Gastroesophageal sphincter (tissue), 4 donors: ENCODE data around the gene MT1E. TPM values are rescaled to one million over a fixed set of nuclear protein-coding genes. Genes with fewer than 3 reads are reported as not detected.
"Not testable (repeated sequence)": the region's sequence is repeated elsewhere in the genome, so short reads cannot be mapped to it uniquely, and the experiment has no call there.

ENCODE experiments used
- ATAC-seq: fragments of 150-250 bp; one replicate; pipeline ENCODE4 v1.9.1; 2016; ENCODE audit warnings: mild to moderate bottlenecking, moderate library complexity
- H3K27ac ChIP-seq, 4 donors: fragments of 200-600 bp; sonication (generic) in 3 of 4; 1 replicate in 3 of 4; 2 replicates in 1 of 4; pipeline ENCODE4 v1.5.1; 2016 to 2019
- H3K27me3 ChIP-seq: fragments of 200-600 bp; sonication (generic); one replicate; pipeline ENCODE4 v1.5.1; 2019
- H3K36me3 ChIP-seq, 2 donors: fragments of 200-600 bp; sonication (generic); one replicate each; pipeline ENCODE4 v1.5.1; 2019; ENCODE audit warnings: control low read depth in 1 of 2
- H3K4me1 ChIP-seq, 3 donors: fragments of 200-600 bp; sonication (generic); 1 replicate in 2 of 3; 2 replicates in 1 of 3; pipeline ENCODE4 v1.5.1; 2016 to 2019; ENCODE audit warnings: control low read depth in 2 of 3
- H3K4me3 ChIP-seq, 2 donors: fragments of 200-600 bp; sonication (generic); one replicate each; pipeline ENCODE4 v1.5.1; 2019; ENCODE audit warnings: mild to moderate bottlenecking in 1 of 2, moderate library complexity in 1 of 2
- H3K9me3 ChIP-seq, 3 donors: fragments of 200-600 bp; sonication (generic); one replicate each; pipeline ENCODE4 v1.5.1; 2017 to 2019; ENCODE audit warnings: control low read depth in 2 of 3
- CTCF ChIP-seq, 4 experiments: fragments of 200-600 bp in 2 of 4; fragments of 450-650 bp in 2 of 4; sonication (generic) in 1 of 4; IDR thresholded peaks; one replicate each; pipeline ENCODE4 v1.5.1; 2017 to 2019; ENCODE audit warnings: antibody characterized with exemption in 4 of 4, mild to moderate bottlenecking in 2 of 4, moderate library complexity in 2 of 4
- EP300 ChIP-seq: sonication (generic); formaldehyde crosslinking; IDR thresholded peaks from one replicate; pipeline ENCODE4 v1.6.1; 2017; ENCODE audit warnings: antibody characterized with exemption, mild to moderate bottlenecking
- POLR2A ChIP-seq, 2 donors: fragments of 450-650 bp; IDR thresholded peaks; one replicate each; pipeline ENCODE4 v1.6.1; 2017; ENCODE audit warnings: antibody characterized with exemption in 2 of 2, mild to moderate bottlenecking in 2 of 2, moderate library complexity in 1 of 2
- POLR2AphosphoS5 ChIP-seq: sonication (generic); formaldehyde crosslinking; IDR thresholded peaks from one replicate; pipeline ENCODE4 v1.6.1; 2017; ENCODE audit warnings: antibody characterized with exemption
- WGBS, 2 donors: methylation state at CpG; one replicate each; pipeline ENCODE4 v1.1.5; 2018; ENCODE audit warnings: low coverage in 1 of 2; 5-methylcytosine and 5-hydroxymethylcytosine counted together
- total RNA-seq, 4 donors: library from RNA; depleted of rRNA; stranded (reverse); fragments of >200 nt; gene quantifications; one replicate each; pipeline ENCODE4 v1.1.0, GENCODE V29; 2016

The MT1E gene
- total RNA-seq = 100 to 1,000 TPM; 101 to 194 (median 144) TPM

GRCh38 chr16:56625140-56625942, at the start of gene MT1E:
TSS of gene MT1E (plus strand) at chr16:56625781. CDS start at chr16:56625852, 71 bp downstream.
- Histone ChIP-seq H3K9me3 (no peaks in the 10 kb centered on the region), H3K4me1 (peaks cover 0 to 39% (median 3%) of the 10 kb centered on the region in 3 donors), H3K4me3 (peak within 1 kb of the TSS; percentile 46 to 68), H3K27ac (peak within 1 kb of the TSS; percentile 58 to 95 (median 92)), H3K36me3 (no peaks in the 10 kb centered on the region), H3K27me3 (no peaks in the 10 kb centered on the region)
- no peak for TF ChIP-seq EP300
- TF ChIP-seq CTCF (IDR thresholded peaks at IDR 0.05) = no peak
- TF ChIP-seq POLR2A (IDR thresholded peaks at IDR 0.05) = peak; percentile 86 to 90
- TF ChIP-seq POLR2AphosphoS5 = peak; percentile 93
- ATAC-seq = peak; percentile 96
- 0 to 3% methylated on average over 2 to 7 of the region's 62 CpGs for WGBS, 2 donors

GRCh38 chr16:56576585-56577299, 48.8 kb upstream of the MT1E start:
- Histone ChIP-seq H3K36me3 (no peaks in the 10 kb centered on the region), H3K27me3 (no peaks in the 10 kb centered on the region), H3K4me1 (no peaks in the 10 kb centered on the region), H3K9me3 (no peaks in the 10 kb centered on the region), H3K27ac (no peak overlapping the region), H3K4me3 (no peak overlapping the region)
- ATAC-seq = peak; percentile 76
- TF ChIP-seq CTCF (IDR thresholded peaks at IDR 0.05) = peak; percentile 59 to 83 (median 72)
- no peak for TF ChIP-seq POLR2A (IDR thresholded peaks at IDR 0.05)
- no peak for TF ChIP-seq POLR2AphosphoS5
- WGBS, 2 donors = 33 to 45% methylated on average over 5 to 8 of the region's 8 CpGs

GRCh38 chr16:56577300-56577625, 48.3 kb upstream of the MT1E start:
- Histone ChIP-seq H3K27ac (no peak overlapping the region), H3K4me1 (no peaks in the 10 kb centered on the region), H3K27me3 (no peaks in the 10 kb centered on the region), H3K36me3 (no peaks in the 10 kb centered on the region), H3K4me3 (no peak overlapping the region), H3K9me3 (no peaks in the 10 kb centered on the region)
- WGBS, 2 donors = 77 to 100% methylated on average over 1 to 4 of the region's 4 CpGs
- ATAC-seq = no peak
- TF ChIP-seq CTCF (IDR thresholded peaks at IDR 0.05) (no peak), POLR2A (IDR thresholded peaks at IDR 0.05) (no peak), EP300 (no peak), POLR2AphosphoS5 (no peak)

GRCh38 chr16:56580391-56581048, 45.1 kb upstream of the MT1E start:
- TF ChIP-seq EP300 (no peak), POLR2A (IDR thresholded peaks at IDR 0.05) (no peak), CTCF (IDR thresholded peaks at IDR 0.05) (no peak), POLR2AphosphoS5 (no peak)
- Histone ChIP-seq H3K9me3 (no peaks in the 10 kb centered on the region), H3K4me3 (no peak overlapping the region), H3K27ac (no peak overlapping the region), H3K4me1 (no peaks in the 10 kb centered on the region), H3K36me3 (no peaks in the 10 kb centered on the region), H3K27me3 (peaks cover 14% of the 10 kb centered on the region)
- 60 to 70% methylated on average over 3 to 6 of the region's 6 CpGs for WGBS, 2 donors
- no peak for ATAC-seq

GRCh38 chr16:56582911-56583310, 42.7 kb upstream of the MT1E start:
- 100% methylated on average over 1 of the region's 2 CpGs for WGBS, 2 donors
- not testable (repeated sequence) for H3K9me3 ChIP-seq, H3K4me3 ChIP-seq, H3K36me3 ChIP-seq, H3K4me1 ChIP-seq, ATAC-seq, H3K27ac ChIP-seq
- H3K27me3 ChIP-seq = peaks cover 30% of the 10 kb centered on the region
